DMS153 (cell line): ENCODE results near the gene DDX1.
"Not testable (repeated sequence)": the region's sequence is repeated elsewhere in the genome, so short reads cannot be mapped to it uniquely, and the experiment has no call there.

Experiments
- DNase-seq: peaks from one replicate; lab custom pipeline; 2025; lab: John Stamatoyannopoulos, UW

Gene DDX1

GRCh38 chr2:15591692-15592463, at the start of gene DDX1:
Gene DDX1, plus strand, starts transcription at chr2:15591868. Its CDS starts 66 bp downstream, at chr2:15591934.
- DNase-seq, result peak; percentile 56

- not testable (repeated sequence) for DNase-seq
Observed at GRCh38 chr2:15542269-15542668, 49.4 kb upstream of the DDX1 start.

DNA sequence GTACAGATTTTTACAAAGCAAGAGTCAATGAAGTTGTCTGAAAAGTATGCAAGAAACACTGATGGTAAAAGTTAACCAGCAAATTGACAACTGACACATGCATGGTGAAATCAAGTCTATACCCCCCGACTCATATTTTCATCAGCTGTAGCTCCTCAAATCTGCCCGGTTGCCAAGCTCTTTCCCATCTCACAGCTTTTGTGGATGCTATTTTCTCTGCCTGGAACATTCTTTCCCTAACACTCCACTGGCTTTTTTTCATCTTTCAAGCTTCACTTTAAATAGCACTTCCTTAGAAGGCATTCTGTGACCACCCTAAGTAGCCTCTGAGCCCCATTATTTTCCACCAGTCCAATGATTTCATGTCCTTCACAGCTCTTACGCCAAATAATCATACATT, 48.6 kb upstream of the DDX1 start:
- DNase-seq, result no peak

DNA sequence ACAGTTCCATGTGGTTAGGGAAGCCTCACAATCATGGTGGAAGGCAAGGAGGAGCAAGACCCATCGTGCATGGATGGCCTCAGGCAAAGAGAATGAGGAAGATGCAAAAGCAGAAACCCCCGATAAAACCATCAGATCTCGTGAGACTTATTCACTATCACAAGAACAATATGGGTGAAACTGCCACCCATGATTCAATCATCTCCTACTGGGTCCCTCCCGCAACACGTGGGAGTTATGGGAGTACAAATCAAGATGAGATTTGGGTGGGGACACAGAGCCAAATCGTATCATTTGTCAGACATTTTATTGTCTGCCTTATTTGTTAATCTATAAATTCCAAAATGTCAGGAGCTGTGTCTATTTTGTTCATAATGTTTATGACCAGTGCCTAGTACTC, 48.1 kb upstream of the DDX1 start:
- no peak for DNase-seq

DNA sequence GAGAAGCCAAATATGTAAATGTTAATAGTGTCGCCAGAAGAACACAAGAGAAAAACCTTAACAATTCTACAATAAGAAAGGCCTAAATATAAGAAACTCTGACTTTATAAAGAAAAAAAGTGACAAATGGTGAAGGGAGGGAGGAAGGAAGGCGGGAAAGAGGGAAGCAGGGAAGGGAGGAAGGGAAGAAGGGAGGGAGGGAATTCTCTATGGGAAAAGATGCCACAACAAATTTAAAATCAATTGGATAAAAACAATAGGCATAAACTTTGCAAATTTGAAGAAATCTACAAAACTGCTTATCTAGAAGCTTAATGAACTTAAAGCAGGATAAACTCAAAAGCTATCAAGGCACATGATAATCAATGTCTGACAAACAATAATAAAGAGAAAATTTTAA, 47.4 kb upstream of the DDX1 start:
- DNase-seq, result no peak

DNA sequence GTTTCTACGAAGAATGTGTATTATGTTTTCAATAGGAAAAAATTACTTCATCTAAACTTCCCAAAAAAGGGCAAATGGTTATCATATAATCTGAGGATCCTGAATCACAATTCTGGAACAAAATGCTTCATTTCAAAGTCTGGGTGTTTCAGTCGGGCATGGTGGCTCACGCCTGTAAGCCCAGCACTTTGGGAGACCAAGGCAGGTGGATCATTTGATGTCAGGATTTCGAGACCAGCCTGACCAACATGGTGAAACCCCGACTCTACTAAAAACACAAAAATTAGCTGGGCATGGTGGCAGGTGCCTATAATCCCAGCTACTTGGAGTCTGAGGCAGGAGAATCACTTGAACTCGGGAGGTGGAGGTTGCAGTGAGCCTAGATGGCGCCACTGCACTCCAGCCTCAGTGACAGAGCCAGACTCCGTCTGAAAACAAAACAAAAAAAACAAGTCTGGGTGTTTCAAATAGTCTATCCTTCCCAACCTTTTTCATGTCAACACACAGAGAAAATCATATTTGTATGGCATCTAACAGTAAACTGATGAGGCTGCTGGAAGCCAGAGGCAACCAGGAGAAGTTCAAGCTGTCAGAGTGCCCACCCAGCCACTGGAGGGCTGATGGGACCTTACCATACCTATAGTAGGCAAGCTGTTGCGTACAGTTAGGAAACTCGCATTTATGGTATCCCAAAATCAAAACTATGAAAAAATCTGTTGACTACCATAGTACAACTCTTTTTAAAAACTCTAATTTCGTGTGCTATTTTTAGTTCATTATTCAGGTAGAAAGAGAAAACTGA, 45.2 kb upstream of the DDX1 start:
- no peak for DNase-seq

DNA sequence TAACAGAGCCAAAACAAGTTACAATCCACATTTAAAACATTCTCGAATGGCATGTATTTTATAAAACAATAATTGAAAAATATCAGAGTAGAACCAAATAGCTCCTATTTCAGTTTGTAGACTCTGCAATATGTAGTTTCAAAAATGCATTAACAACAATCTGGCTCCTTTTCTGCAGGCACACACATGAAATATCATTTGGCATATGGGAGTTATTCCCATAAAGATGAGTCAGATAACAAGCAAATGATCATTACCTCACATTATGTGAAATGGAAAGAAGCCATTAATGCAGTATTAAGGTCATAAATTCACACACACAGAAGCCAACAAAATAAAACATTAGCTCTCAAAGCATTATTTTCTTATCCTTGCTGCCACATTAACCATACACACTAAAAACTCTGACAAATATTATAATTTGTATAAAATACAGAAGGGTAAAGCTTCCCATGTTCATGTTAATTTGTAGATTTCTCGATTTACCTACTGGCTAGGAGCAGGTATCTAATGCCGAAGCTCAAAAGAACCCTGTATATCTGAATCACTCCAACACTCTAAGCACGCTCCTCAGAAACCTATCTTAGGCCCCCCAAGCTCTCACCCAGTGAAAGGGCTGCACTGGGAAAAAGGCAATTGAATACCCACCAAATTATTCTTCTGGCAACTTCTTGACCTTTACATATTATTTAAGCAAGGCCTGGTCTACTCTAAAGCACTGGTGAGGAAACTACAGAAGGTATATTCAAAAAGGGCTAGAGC, 44.4 kb upstream of the DDX1 start:
- no peak for DNase-seq

DNA sequence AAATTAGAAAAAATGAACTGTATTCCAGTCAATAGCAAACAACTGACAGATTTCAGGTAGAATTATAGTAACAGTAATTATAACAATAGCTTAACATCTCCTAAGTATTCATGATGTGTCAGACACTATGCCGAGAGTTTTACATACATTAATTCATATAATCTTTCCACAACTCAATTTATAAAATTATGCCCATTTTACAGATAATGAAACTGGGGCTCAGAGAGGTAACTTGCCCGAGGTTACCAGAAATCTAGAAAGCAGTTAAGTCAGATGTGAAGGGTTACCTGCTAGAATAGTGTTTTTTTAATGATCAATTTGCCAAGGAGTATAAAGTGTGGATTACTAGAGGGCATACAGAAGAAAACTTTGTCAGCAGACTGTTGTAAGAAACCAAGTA, 42.7 kb upstream of the DDX1 start:
- no peak for DNase-seq

GRCh38 chr2:15553519-15553918, 38.1 kb upstream of the DDX1 start:
- DNase-seq, result no peak

DNA sequence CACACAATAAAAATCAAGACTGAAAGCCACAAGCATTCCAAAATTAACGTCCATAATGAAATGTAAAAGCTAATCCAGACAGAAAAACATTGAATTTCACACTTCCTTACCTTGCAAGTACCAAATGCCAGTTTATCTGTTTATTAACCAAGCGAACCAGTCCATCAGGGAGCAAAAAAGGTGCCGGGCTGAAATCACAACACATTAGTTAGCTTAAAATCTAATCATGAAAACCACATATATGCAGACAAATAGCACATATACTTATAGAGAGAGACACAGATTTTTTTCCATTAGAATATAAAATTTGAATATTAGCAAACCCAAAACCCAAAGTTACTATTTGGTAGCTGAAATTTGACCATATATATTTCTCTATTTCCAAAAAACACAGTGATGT, 37.7 kb upstream of the DDX1 start:
- no peak for DNase-seq

DNA sequence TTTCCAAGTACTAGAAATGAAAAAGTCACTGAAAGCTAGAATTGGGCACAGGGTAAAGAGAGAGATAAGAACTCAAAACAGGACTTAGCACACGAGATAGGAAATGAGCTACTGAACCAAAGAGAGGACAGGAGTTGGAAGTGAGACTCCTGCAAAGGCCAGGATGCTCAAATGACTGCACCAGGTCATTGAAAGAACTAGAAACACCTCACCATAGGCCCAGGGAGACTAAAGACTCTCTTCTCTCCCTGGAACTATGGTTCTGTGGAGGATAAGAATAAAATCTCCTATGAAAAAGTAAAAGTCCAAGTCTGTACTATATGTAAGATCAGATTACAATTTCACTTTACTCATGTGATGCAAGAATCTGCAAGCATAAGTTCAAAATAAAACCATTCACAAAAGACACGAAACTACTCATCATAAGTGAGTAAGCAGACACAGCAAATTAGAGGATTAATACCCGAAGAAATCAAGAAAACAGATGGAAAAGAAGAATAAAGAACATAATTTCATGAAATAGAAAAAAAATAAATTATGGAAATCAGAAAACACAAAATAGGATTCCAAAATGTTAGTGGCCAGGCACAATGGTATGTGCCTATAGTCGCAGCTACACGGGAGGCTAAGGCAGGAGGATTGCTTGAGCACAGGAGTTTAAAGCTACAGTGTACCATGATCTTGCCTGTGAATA, 37.0 kb upstream of the DDX1 start:
- DNase-seq, result no peak

GRCh38 chr2:15555760-15556193, 35.9 kb upstream of the DDX1 start:
- DNase-seq, result no peak

- no peak for DNase-seq
Observed at GRCh38 chr2:15556311-15556930, 35.2 kb upstream of the DDX1 start.

DNA sequence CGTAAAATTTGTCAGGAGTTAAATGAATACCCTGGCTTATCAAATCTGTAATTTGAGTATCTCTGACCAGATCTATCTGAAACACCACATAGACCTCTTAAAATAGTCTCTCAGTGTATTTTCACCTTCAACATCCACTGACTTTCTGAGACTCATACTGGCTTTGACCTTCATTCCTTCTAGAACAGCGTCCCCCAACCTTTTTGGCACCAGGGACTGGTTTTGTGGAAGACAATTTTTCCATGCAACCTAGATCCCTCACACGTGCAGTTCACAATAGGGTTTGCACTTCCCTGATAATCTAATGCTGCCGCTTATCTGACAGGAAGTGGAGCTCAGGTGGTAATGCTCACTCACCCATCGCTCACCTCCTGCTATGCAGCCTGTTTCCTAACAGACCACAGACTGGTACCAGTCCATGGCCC, 33.8 kb upstream of the DDX1 start:
- DNase-seq, result no peak

DNA sequence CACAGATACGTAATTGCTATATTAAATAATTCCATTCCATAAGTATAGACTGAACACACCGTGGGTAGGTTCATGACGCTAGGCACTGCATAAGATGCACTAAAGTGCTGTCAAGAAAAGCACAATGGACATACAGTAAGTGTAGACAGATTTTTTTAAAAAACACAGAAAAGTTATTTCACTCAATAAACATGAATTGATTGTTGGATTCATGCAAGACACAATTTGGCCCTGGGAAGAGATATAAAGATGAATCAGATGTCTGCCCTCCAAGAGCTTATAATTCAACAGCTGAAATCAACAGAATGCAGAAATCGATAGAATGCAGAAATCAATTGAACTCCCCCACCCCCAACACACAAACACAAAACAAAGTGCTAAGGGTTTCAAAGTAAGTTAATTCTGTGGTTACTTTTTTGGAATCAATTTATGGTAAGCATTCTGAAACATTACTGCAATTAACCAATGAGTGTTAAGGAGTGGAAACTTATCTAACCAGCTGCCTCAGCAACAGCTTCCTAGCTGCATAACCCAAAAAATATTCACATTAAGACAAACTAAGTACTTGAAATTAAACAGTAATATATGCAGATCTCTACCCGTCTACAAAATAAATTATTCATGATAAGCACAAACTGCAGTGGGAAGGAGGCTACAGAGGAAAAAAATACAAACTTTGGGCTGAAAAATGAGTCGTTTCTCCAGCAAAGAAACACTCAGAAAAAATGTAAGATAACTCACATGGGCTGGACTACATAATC, 32.1 kb upstream of the DDX1 start:
- no peak for DNase-seq

- DNase-seq, result no peak
Observed at GRCh38 chr2:15560140-15560987, 31.3 kb upstream of the DDX1 start.

- peak; percentile 62 for DNase-seq
Observed at GRCh38 chr2:15560988-15561573, 30.6 kb upstream of the DDX1 start, which contains the start of gene NBAS. Gene NBAS, minus strand, starts transcription at chr2:15561334. Its CDS starts 30 bp downstream, at chr2:15561304.

DNA sequence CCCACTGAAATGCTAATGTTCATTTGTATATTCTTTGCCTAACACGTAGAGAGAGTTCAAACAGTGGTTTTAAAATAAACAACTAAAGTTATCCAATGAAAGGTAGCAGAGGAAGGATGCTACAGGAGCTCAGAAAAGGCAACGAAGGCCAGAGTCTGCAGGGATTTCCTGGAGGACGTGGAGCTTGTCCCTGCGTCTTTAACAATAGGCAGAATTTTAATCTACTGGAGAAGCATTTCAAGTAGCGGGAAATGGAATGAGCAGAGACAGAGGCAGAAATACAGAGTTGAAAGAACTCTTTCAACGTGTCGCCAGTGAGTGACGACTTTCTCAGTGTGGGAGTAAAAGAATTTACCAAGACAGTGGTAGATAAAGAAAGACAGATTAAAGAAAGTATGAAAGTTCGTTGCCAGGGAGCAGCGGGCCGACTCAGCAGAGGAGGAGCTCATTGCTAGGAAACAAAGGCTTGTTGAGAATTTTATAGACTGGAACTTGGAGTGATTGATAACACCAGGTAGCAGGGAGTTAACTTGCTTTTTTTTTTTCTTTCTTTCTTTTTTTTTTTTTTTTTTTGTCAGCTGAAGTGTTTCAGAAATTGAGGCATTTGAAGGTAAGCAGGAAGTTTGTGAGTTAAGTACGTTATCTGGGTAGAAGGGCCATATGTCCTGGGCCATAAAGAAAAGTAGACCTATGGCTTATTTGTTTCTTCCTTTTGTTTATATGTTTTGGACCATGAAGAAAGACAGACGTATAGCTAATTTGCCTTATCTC, 29.9 kb upstream of the DDX1 start:
- DNase-seq, result peak; percentile 30
